ENCODE results near the gene NLRP6. TPM values are rescaled to one million over a fixed set of nuclear protein-coding genes. Genes with fewer than 3 reads are reported as not detected.
"Not testable (repeated sequence)": the region's sequence is repeated elsewhere in the genome, so short reads cannot be mapped to it uniquely, and the experiment has no call there.

Gene NLRP6
- total RNA-seq, 2 donors from 2014 or later = 0.43 to 2.2 TPM

DNA sequence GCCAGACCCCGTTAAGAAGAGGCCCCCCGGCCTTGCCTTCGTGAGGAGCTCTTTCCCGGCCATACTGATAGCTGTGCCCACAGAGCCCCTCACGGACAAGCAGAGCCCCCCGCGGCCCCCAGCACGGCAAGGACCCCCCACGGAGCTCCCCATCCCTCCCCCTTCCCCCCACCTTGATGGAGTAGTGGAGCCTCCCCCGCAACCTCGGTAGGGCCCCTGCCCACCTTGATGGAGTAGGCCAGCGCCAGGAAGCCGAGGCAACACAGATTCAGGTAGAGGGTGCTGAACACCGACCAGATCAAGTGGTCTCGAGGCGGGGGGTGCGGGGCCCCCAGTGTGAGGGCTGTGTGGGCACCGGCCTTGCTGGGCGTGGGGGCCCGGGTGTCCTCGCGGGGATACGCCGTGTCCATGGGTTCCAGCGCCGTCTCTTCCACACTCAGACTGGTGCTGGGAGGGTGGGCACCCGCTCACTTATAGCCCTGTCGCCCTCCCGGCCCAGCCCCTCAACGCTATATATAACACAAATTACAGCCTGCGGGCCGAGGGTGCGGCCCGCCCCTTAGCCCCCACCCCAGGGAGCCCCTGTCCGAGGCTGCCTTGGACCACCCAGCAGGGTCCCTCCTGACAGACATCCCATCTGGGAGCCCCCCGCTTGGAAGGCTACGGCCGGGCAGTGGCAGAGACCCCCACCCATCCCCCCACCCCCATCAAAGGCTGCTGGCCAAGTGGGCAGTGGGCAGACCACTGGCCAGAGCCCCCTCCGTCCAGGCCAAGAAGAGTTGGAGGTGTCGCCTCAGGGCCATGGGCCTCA lies 21.1 kb downstream of the NLRP6 start, which contains the start of gene IFITM5:
Gene IFITM5, minus strand, starts transcription at position 446 of the 811 bp plus-strand sequence. Its CDS starts 36 bp downstream, at position 410.
- Mint-ChIP-seq H3K27me3 (peaks cover 4% of the 10 kb centered on the region), H3K4me1 (peaks cover 18% of the 10 kb centered on the region), H3K4me3 (no peak within 1 kb of the TSS), H3K27ac (no peak within 1 kb of the TSS), H3K9me3 (no peaks in the 10 kb centered on the region), H3K36me3 (ENCODE audit: low read depth) (peaks cover 8% of the 10 kb centered on the region)
- ATAC-seq (replicated peaks) = no peak

DNA sequence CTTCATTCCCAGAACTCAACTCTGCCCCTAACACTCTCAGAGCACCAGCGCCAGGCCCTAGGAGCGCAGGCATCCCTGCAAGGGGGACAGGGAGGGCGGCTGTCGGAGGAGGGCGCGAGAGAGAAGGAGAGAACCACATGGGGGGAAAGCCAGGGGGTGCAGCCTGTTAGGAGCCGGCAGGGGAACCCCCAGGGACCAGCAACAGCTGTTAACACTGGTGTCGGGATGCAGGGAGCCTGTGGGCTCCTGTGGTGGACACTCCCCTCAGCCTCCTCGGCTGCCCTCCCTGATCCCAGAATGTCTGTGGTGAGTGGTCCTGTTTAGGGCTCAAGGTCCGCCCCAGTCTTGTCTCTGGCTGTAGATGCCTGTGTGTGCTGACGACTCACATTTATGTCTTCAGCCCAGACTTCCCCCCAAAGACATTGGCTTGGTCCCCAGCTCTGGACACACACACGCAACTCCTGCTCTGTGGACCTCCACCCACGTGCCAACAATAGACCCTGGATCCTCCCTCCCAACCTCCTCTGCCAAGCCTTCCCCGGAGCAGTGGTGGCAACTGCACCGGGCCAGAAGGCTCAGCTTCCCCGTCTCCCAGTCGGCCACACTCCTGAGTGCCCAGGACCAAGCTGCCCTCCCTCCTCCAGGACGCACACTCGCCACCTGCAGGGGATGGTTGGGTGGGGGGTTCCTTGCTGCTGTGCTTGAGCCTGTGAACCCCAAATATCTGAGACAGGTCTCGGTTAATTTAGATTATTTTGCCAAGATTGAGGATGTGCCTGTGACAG lies 21.9 kb downstream of the NLRP6 start:
- Mint-ChIP-seq H3K36me3 (ENCODE audit: low read depth) (no peaks in the 10 kb centered on the region), H3K27ac (no peak overlapping the region), H3K27me3 (peaks cover 4% of the 10 kb centered on the region), H3K4me1 (peaks cover 18% of the 10 kb centered on the region), H3K4me3 (no peak overlapping the region), H3K9me3 (no peaks in the 10 kb centered on the region)
- ATAC-seq (replicated peaks) = no peak

DNA sequence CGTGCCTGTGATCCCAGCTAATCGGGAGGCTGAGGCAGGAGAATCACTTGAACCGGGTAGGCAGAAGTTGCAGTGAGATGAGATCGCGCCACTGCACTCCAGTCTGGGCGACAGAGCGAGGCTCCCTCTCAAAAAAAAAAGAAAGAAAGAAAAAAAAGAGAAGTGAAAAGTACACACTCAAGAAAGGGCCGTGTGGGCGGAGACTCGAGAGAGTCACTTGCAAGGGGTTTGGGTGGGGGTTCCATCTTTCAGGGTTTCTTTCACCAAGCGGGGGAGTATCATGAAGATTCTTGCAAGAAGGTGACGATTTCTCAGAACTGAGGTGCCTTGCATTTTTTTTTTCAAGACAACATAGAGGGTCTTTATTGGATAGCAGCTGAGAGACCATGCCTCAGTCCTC lies 25.2 kb downstream of the NLRP6 start:
- peaks cover 4% of the 10 kb centered on the region for H3K27me3 Mint-ChIP-seq
- H3K4me1 Mint-ChIP-seq = peaks cover 18% of the 10 kb centered on the region
- no peak overlapping the region for H3K4me3 Mint-ChIP-seq
- peak overlapping the region; percentile 75 for H3K27ac Mint-ChIP-seq
- no peak for ATAC-seq (replicated peaks)
- peaks cover 4% of the 10 kb centered on the region for H3K36me3 Mint-ChIP-seq (ENCODE audit: low read depth)
- H3K9me3 Mint-ChIP-seq = no peaks in the 10 kb centered on the region

GRCh38 chr11:304061-304506 lies 25.9 kb downstream of the NLRP6 start:
- Mint-ChIP-seq H3K27ac (no peak overlapping the region), H3K36me3 (ENCODE audit: low read depth) (peaks cover 12% of the 10 kb centered on the region), H3K4me1 (peaks cover 18% of the 10 kb centered on the region), H3K27me3 (peaks cover 4% of the 10 kb centered on the region), H3K9me3 (no peaks in the 10 kb centered on the region), H3K4me3 (no peak overlapping the region)
- no peak for ATAC-seq (replicated peaks)

DNA sequence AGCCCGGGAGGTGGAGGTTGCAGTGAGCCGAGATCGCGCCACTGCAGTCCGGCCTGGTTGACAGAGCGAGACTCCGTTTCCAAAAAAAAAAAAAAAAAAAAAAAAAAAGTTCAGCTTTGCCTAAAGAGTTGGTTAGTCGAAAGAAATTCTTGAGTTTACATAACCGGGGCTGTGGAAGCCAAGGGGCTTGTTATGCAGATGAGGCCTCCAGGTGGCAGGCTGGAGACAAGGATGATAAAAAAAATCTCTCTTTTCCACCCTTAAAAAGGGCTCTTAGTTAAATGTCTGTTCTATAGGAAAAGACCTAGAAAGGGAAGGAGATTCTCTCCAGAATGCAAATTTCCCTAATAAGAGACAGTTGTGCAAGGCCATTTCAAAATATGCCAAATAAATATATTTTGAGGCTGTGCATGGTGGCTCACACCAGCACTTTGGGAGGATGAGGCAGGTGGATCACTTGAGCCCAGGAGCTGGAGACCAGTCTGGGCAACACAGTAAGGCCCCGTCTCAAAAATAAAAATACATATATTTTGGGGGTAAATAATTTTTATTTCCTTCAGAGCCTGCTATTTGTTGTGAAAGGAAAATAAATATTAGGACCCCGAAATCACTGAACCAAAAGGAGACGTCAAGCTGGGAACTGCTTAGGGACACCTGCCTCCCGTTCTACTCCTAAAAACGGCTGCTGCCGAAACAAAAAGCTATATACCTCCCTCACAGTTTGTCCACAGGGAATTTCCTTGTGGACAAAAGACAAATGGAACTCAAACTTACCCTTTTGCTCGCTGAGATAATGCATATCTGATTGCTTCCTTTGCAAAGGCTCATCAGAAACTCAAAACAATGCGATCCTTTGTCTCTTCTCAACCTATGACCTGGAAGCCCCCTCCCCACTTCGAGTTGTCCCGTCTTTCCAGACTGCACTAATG lies 27.0 kb downstream of the NLRP6 start:
- ATAC-seq (replicated peaks) = no peak
- Mint-ChIP-seq H3K4me1 (peaks cover 21% of the 10 kb centered on the region), H3K36me3 (ENCODE audit: low read depth) (peaks cover 22% of the 10 kb centered on the region), H3K27me3 (peaks cover 4% of the 10 kb centered on the region), H3K27ac (no peak overlapping the region), H3K9me3 (no peaks in the 10 kb centered on the region), H3K4me3 (no peak overlapping the region)

DNA sequence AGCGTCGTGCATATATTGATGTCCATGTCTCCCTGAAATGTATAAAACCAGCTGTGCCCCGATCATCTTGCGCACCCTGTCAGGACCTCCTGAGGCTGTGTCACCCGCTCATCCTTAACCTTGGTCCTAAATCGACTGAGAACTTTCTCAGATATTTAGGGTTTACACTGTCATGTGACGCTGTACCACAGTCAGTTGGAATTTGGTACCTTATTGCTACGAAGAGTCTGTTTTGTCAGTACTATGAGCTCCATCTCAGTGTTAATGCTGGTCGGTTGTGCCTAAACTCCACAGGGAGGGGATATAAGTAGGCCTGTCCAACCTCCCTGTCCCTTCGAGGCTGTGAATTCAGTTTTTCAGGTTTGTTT lies 27.6 kb downstream of the NLRP6 start:
- no peak overlapping the region for H3K4me3 Mint-ChIP-seq
- peaks cover 22% of the 10 kb centered on the region for H3K36me3 Mint-ChIP-seq (ENCODE audit: low read depth)
- H3K4me1 Mint-ChIP-seq = peaks cover 21% of the 10 kb centered on the region
- no peaks in the 10 kb centered on the region for H3K9me3 Mint-ChIP-seq
- no peaks in the 10 kb centered on the region for H3K27me3 Mint-ChIP-seq
- ATAC-seq (replicated peaks) = no peak
- no peak overlapping the region for H3K27ac Mint-ChIP-seq

DNA sequence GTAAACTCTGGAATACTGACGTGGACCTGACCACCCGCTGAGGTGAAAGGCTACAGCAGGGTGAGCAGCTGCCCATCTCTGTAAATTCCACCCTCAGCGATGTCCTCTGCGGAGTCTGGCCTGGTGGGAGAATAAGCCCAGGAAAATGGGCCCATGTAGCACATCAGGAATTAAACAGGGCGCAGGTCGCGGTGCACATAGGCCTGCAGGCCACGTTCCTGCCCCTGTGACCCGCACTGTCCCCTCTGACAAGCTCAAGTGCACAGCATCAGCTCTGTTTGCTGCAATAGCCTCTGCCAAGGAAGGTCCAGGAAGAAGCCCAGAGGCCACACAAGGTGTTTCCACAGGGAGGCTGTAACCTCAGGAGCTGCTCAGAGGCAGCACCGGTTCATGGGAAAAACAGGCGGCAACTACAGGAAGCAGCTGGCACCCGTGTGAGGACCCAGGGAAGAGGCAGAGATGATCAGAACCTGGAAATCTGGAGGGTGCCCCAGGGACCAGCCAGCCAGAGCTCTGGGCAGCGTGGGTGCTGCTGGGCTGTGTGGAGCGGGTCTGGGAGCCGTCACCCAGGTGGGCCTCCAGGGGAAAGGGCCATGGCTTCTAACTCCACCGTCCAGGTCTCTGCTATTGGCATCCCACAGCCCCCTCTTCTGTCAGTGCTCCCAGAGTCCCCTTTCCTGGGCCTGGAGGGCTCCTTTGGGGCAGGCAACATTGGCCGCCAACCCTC lies 28.6 kb downstream of the NLRP6 start:
- ATAC-seq (replicated peaks) = no peak
- H3K27me3 Mint-ChIP-seq = no peaks in the 10 kb centered on the region
- peaks cover 22% of the 10 kb centered on the region for H3K4me1 Mint-ChIP-seq
- H3K4me3 Mint-ChIP-seq = peak overlapping the region; percentile 92
- H3K27ac Mint-ChIP-seq = no peak overlapping the region
- H3K9me3 Mint-ChIP-seq = no peaks in the 10 kb centered on the region
- H3K36me3 Mint-ChIP-seq (ENCODE audit: low read depth) = peaks cover 22% of the 10 kb centered on the region

DNA sequence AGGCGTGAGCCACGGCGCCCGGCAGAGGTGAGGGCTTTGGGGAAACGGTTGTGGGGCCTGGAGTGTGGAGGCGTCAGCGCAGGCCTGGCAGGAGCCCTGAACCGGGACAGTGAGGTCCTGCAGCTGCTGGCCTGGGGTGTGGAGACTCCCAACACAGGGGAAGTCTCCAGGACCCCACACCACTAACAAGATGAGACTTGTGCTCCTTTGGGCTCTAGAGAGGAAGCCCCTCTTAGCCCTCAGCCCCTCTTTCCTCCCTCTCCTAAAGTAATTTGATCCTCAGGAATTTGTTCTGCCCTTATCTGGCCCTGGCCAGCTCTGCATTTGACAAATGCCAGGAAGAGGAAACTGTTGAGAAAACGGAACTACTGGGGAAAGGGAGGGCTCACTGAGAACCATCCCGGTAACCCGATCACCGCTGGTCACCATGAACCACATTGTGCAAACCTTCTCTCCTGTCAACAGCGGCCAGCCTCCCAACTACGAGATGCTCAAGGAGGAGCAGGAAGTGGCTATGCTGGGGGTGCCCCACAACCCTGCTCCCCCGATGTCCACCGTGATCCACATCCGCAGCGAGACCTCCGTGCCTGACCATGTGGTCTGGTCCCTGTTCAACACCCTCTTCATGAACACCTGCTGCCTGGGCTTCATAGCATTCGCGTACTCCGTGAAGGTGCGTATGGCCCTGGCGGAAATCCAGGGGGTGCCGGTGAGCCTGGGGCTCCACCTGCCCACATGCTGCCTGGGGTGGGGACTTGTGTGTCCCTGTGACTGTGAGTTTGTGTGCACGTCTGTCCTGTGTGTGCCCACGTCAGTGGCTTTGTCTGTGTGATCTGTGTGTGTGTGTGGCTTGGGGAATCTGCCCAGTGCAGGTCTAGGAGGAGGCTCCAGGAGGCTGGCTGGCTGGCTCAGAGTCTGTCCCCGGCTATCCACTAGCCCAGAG lies 29.8 kb downstream of the NLRP6 start, which contains the start of gene IFITM2:
Gene IFITM2, plus strand, starts transcription at position 51 of the 943 bp plus-strand sequence. Its CDS starts 377 bp downstream, at position 428.
- H3K27ac Mint-ChIP-seq = peak within 1 kb of the TSS; percentile 90
- not testable (repeated sequence) for H3K27me3 Mint-ChIP-seq, H3K9me3 Mint-ChIP-seq
- H3K4me3 Mint-ChIP-seq = peak within 1 kb of the TSS; percentile 92
- peaks cover 26% of the 10 kb centered on the region for H3K36me3 Mint-ChIP-seq (ENCODE audit: low read depth)
- peaks cover 24% of the 10 kb centered on the region for H3K4me1 Mint-ChIP-seq
- peak; percentile 65 for ATAC-seq (replicated peaks)

DNA sequence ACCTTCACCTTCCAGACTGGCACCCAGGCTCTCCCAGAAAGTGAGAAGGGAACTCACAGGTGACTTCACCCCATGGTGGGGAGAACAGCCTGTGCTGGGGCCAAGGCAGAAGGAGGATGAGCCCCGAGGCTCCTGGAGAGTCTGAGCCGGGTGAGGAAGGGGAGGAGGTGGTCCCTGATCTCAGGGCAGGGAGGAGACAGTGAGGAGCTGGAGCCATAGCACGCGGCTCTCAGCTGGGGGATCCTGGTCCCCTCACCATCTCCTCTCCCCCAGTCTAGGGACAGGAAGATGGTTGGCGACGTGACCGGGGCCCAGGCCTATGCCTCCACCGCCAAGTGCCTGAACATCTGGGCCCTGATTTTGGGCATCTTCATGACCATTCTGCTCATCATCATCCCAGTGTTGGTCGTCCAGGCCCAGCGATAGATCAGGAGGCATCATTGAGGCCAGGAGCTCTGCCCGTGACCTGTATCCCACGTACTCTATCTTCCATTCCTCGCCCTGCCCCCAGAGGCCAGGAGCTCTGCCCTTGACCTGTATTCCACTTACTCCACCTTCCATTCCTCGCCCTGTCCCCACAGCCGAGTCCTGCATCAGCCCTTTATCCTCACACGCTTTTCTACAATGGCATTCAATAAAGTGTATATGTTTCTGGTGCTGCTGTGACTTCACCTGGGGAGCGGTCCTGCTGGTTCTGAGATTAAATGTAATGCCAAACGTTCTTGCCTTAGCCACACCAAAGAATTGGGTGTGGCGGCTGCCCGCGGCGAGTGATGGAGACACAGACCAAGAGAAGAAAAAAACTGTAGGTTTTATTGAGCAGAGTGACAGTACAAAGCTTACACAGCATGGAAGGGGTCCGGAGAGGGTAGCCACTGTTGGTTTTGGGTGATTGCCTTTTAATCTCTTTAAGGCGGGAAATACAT lies 30.8 kb downstream of the NLRP6 start:
- Mint-ChIP-seq H3K36me3 (ENCODE audit: low read depth) (peaks cover 35% of the 10 kb centered on the region), H3K4me1 (peaks cover 24% of the 10 kb centered on the region), H3K27ac (peak overlapping the region; percentile 90), H3K4me3 (peak overlapping the region; percentile 92)
- ATAC-seq (replicated peaks) = peak; percentile 2
- not testable (repeated sequence) for H3K27me3 Mint-ChIP-seq, H3K9me3 Mint-ChIP-seq

DNA sequence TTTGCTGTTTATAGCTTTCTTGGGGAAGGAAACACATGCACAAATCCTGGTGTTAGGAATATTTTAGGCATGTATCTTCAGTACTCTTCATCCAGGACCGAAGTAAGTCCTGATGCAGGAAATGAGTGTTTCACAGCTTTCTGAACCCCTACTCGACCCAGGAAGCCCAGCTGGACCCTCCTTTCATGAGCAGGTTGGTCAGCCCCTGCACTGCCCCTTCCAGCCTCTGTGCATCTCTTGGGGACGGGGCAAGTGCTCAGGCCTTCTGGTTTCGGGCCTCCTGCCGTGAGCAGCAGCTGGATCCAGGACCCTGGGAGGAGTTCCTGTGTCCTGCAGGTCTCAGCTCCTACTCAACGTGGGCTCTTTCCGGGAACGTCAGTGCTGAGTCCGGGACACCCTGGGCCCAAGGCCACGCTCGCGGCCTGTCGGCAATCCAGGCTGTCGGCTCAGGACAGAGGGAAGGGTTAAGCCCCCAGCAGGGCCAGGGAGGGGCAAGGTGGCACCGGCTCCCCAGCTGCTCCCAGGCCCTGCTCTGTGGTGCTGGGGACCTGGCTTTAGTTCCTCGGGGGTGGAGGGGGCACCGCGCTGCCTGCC lies 31.9 kb downstream of the NLRP6 start:
- not testable (repeated sequence) for H3K27me3 Mint-ChIP-seq; H3K9me3 Mint-ChIP-seq; ATAC-seq (replicated peaks)
- peaks cover 46% of the 10 kb centered on the region for H3K36me3 Mint-ChIP-seq (ENCODE audit: low read depth)
- peaks cover 24% of the 10 kb centered on the region for H3K4me1 Mint-ChIP-seq
- H3K27ac Mint-ChIP-seq = peak overlapping the region; percentile 90
- peak overlapping the region; percentile 92 for H3K4me3 Mint-ChIP-seq

DNA sequence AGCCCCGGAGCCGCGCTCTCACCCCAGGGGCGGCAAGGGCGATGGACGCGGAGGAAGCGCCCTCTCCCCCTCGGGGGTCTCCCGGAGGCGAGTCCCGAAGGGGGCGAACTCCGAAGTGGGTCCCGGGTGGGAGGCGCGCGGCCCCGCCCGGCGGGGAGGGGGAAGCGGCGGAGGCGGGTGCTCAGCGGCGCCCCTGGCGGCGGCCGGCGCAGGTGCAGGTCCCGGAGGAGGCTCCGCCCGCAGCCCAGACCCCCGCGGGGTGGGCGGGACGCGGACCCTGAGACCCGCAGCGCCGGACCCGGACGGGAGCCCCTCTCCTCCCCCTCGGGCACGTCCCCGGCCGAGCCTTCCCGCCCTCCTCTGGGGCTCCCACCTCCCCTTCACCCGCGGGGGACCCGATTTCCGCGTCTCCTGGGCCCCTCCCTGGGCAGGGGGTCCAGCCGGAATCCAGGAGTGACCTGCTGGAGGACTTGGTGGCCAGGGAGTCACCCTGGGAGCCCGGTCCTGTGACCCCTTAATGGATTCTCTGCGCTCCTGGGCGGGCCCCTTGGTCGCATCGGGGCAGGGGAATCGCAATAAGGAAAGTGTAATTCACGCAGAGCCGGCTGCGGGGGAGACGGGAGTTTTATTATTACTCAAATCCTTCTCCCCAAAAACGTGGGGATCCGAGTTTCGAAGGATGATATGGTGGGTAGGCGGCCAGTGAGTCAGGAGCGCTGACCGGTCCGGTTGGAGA lies 33.0 kb downstream of the NLRP6 start:
- not testable (repeated sequence) for H3K27me3 Mint-ChIP-seq, H3K9me3 Mint-ChIP-seq
- peaks cover 52% of the 10 kb centered on the region for H3K36me3 Mint-ChIP-seq (ENCODE audit: low read depth)
- H3K4me3 Mint-ChIP-seq = peak overlapping the region; percentile 91
- peak; percentile 28 for ATAC-seq (replicated peaks)
- H3K27ac Mint-ChIP-seq = peak overlapping the region; percentile 89
- H3K4me1 Mint-ChIP-seq = peaks cover 24% of the 10 kb centered on the region

All from activated T-helper 17 cell treated with anti-CD3 and anti-CD28 coated beads, Interleukin-2, amount 50 U/mL, for 72 hours (primary cell).